SJCRH30 (cell line): ENCODE results near the gene PLXDC2. TPM values are rescaled to one million over a fixed set of nuclear protein-coding genes. Genes with fewer than 3 reads are reported as not detected.

ENCODE experiments used
- DNase-seq, 2 experiments: peaks; one replicate each; pipeline ENCODE4 v3.0.0-alpha.2; 2015 to 2020
- H3K27ac ChIP-seq: fragments of 250-450 bp; sonication (Bioruptor Pico); 2 replicates; pipeline ENCODE4 v1.5.1; 2020; ENCODE audit warnings: mild to moderate bottlenecking, moderate library complexity
- H3K27me3 ChIP-seq: fragments of 250-450 bp; sonication (Bioruptor Pico); 2 replicates; pipeline ENCODE4 v1.5.1; 2020; ENCODE audit warnings: mild to moderate bottlenecking, moderate library complexity
- H3K36me3 ChIP-seq: fragments of 250-450 bp; sonication (Bioruptor Pico); 2 replicates; pipeline ENCODE4 v1.5.1; 2020; ENCODE audit warnings: mild to moderate bottlenecking, moderate library complexity
- H3K4me1 ChIP-seq: fragments of 250-450 bp; sonication (Bioruptor Pico); 2 replicates; pipeline ENCODE4 v1.5.1; 2020; ENCODE audit warnings: mild to moderate bottlenecking, moderate library complexity
- H3K4me3 ChIP-seq: fragments of 250-450 bp; sonication (Bioruptor Pico); 2 replicates; pipeline ENCODE4 v1.5.1; 2020; ENCODE audit warnings: mild to moderate bottlenecking, moderate library complexity
- H3K9me3 ChIP-seq: fragments of 250-450 bp; sonication (Bioruptor Pico); replicated peaks from 2 replicates; pipeline ENCODE4 v1.5.1; 2020; ENCODE audit warnings: mild to moderate bottlenecking, moderate library complexity
- total RNA-seq: library from RNA; depleted of rRNA; stranded (reverse); fragments of >200 nt; shearing (Covaris generic); gene quantifications from 2 replicates; pipeline ENCODE4 v1.2.3, GENCODE V29; 2014

The PLXDC2 gene
- total RNA-seq, 1 experiment from 2014 or later, result 11.4 TPM

DNA sequence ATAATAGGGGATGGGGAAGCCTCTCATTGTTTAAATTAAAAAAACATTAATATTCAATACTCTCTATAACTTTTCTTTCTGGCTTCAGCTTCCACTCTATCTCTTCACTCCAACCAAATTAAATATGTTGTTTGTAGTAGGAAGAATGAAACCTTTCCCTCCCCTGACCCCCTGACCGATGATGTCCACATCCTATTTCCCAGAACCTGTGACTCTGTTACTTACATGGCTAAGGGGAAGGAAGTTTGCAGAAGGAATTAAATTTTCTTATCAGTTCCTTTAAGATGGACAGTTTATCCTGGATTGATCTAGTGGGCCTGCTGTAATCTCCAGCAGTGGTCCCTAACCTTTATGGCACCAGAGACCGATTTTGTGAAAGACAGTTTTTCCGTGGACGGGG, 130.0 kb downstream of the PLXDC2 start:
- Histone ChIP-seq H3K27me3 (no peaks in the 10 kb centered on the region), H3K27ac (no peak overlapping the region), H3K36me3 (no peaks in the 10 kb centered on the region), H3K4me1 (no peaks in the 10 kb centered on the region), H3K9me3 (no peaks in the 10 kb centered on the region; the same call in 1 of the 2 replicates), H3K4me3 (no peak overlapping the region)
- DNase-seq, result no peak

DNA sequence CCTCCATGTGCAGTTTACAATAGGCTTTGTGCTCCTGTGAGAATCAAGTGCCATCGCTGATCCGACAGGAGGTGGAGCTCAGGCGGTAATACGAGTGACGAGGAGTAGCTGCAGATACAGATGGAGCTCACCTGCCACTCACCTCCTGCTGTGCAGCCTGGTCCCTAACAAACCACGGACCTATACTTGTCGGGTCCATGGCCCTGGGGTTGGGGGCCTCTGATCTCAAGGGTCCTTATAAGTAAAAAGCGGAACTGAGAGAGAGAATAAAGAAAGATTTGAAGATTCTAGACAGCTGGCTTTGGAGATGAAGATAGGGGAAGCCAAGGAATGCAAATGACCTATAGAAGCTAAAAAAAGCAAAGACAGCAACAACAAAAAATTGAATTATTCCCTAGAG, 130.6 kb downstream of the PLXDC2 start:
- Histone ChIP-seq H3K27ac (no peak overlapping the region), H3K4me1 (no peaks in the 10 kb centered on the region), H3K4me3 (no peak overlapping the region), H3K9me3 (no peaks in the 10 kb centered on the region; the same call in 1 of the 2 replicates), H3K27me3 (no peaks in the 10 kb centered on the region), H3K36me3 (no peaks in the 10 kb centered on the region)
- DNase-seq, result no peak

- H3K27me3 ChIP-seq, result no peaks in the 10 kb centered on the region
- no peak overlapping the region for H3K27ac ChIP-seq
- H3K4me1 ChIP-seq, result no peaks in the 10 kb centered on the region
- no peak overlapping the region for H3K4me3 ChIP-seq
- no peaks in the 10 kb centered on the region for H3K36me3 ChIP-seq
- no peaks in the 10 kb centered on the region; the same call in 1 of the 2 replicates for H3K9me3 ChIP-seq
- DNase-seq, result no peak
Observed at GRCh38 chr10:19947215-19947614, 131.0 kb downstream of the PLXDC2 start.

- H3K4me1 ChIP-seq, result no peaks in the 10 kb centered on the region
- H3K36me3 ChIP-seq, result no peaks in the 10 kb centered on the region
- H3K9me3 ChIP-seq, result no peaks in the 10 kb centered on the region; the same call in 1 of the 2 replicates
- no peak for DNase-seq
- H3K27me3 ChIP-seq, result no peaks in the 10 kb centered on the region
- H3K27ac ChIP-seq, result no peak overlapping the region
- no peak overlapping the region for H3K4me3 ChIP-seq
Observed at GRCh38 chr10:19947656-19948055, 131.4 kb downstream of the PLXDC2 start.

GRCh38 chr10:19952224-19953010, 136.2 kb downstream of the PLXDC2 start:
- H3K27me3 ChIP-seq, result no peaks in the 10 kb centered on the region
- no peaks in the 10 kb centered on the region for H3K36me3 ChIP-seq
- H3K9me3 ChIP-seq, result no peaks in the 10 kb centered on the region
- no peaks in the 10 kb centered on the region for H3K4me1 ChIP-seq
- no peak overlapping the region for H3K27ac ChIP-seq
- DNase-seq, result peak in 1 of 2 experiments; percentile 14
- no peak overlapping the region for H3K4me3 ChIP-seq

DNA sequence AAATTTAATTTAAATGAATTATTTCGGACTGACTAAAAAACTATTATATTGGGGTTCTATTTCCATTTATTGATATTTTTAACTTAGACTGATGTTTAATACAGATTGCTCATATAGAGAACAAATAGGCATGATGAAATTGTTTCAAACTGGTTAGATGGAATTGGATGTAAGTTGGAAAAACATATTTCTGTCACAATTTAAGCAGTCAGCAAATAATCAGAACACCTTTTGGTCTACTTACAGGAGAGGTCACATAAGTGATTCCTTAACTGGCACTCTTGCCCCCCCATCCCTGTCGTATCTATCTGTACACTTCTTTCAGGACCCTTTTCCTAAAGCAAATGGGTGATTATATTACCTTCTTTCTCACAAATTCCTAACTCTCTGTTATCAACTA, 138.4 kb downstream of the PLXDC2 start:
- Histone ChIP-seq H3K9me3 (no peaks in the 10 kb centered on the region), H3K27me3 (no peaks in the 10 kb centered on the region), H3K4me3 (no peak overlapping the region), H3K27ac (no peak overlapping the region), H3K36me3 (no peaks in the 10 kb centered on the region), H3K4me1 (no peaks in the 10 kb centered on the region)
- DNase-seq, result no peak

- H3K4me1 ChIP-seq, result no peaks in the 10 kb centered on the region
- H3K36me3 ChIP-seq, result no peaks in the 10 kb centered on the region
- no peaks in the 10 kb centered on the region for H3K9me3 ChIP-seq
- DNase-seq, result no peak
- H3K27ac ChIP-seq, result no peak overlapping the region
- H3K27me3 ChIP-seq, result no peaks in the 10 kb centered on the region
- H3K4me3 ChIP-seq, result no peak overlapping the region
Observed at GRCh38 chr10:19956516-19957032, 140.3 kb downstream of the PLXDC2 start.

DNA sequence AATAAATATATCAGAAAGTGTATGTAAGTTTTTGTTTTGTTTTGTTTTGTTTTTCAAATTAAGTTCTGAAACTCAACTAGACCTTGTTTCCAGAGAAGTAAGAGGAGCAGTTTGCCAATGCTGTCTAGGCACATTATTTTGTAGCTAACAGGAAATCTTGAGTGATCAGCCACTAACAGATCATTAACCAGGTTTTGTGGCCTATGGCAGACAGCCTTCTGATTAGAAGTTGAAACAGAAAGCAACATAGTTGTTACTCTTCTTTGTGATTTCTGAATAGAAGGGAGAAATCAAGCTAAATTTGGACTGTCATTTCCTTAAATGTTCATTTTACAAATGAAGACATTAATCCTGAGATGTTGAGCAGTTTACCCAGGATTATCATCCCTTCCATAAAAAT, 142.6 kb downstream of the PLXDC2 start:
- Histone ChIP-seq H3K9me3 (no peaks in the 10 kb centered on the region), H3K4me1 (no peaks in the 10 kb centered on the region), H3K27me3 (no peaks in the 10 kb centered on the region), H3K4me3 (no peak overlapping the region), H3K27ac (no peak overlapping the region), H3K36me3 (no peaks in the 10 kb centered on the region)
- no peak for DNase-seq

DNA sequence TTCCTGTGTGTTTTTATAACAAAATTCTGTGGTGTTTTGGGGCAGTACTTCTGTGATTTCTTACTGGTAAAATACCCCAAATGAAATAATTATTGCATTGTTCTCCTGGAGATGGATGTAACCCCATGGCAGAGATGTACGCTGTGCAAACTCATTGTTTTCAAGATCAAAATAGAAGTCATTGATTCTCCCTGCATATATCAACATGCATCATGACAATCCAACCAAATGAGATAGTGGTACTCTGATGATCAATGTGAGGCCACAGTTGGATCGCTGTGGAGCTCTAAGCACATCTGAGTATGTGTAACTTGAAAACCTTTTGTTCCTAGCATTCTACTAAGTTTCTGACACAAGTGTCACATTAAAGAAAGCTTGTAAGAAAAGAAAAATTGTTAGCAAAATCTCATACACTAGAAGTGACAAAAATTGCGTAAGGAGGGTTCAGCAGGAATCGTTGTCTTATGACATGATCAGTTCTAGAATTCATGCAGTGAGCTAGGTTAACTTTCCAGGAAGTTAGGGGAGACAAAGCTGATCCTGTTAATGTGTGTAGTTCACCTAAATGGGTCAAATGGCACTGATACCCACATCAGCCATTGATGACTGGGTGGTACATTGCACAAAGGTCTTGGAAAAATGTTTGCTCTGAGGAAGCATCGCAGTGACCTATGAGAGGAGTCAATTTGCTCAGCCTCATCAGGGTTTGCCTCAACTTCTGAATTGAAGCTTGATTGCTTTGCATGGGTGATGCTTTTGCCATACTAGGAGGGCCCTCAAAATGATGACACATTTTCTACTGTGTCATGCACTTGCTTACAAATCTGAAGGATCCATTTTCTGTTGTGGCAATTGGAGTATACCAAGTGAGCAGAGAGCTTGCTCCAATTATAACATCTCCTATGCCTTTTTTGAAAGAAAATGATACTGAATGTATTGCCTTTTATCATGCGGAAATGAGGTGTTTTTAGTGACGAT, 145.1 kb downstream of the PLXDC2 start:
- Histone ChIP-seq H3K4me1 (no peaks in the 10 kb centered on the region), H3K9me3 (no peaks in the 10 kb centered on the region), H3K36me3 (no peaks in the 10 kb centered on the region), H3K4me3 (no peak overlapping the region), H3K27me3 (no peaks in the 10 kb centered on the region), H3K27ac (no peak overlapping the region)
- no peak for DNase-seq

DNA sequence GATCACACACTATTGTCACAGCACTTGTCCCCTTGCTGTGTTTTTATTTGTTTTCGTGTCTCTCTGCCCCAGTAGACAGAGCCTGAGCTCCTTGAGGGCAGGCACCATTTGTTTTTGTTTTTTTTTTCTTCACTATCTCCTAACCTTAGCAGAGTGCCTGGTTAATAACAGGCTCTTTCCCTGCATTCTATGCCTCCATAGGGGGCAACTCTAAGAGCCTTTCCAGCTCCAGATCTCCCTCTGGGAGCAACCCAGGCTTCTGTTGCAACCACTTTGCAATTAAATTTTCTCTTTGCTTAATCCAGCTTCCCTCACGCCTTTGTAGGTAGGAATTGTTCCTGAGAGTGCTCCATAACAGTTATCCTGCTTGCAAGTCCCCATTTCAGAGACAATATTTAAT, 148.4 kb downstream of the PLXDC2 start:
- Histone ChIP-seq H3K27ac (no peak overlapping the region), H3K4me3 (no peak overlapping the region), H3K36me3 (no peaks in the 10 kb centered on the region), H3K27me3 (no peaks in the 10 kb centered on the region), H3K9me3 (no peaks in the 10 kb centered on the region), H3K4me1 (peaks cover 4% of the 10 kb centered on the region; the same call in 1 of the 2 replicates)
- no peak for DNase-seq

- Histone ChIP-seq H3K27me3 (no peaks in the 10 kb centered on the region), H3K4me1 (peaks cover 15% of the 10 kb centered on the region), H3K9me3 (no peaks in the 10 kb centered on the region), H3K36me3 (no peaks in the 10 kb centered on the region), H3K27ac (peak overlapping the region; percentile 22), H3K4me3 (no peak overlapping the region)
- DNase-seq, result peak; percentile 78 to 85
Observed at GRCh38 chr10:19966751-19967150, 150.5 kb downstream of the PLXDC2 start.

GRCh38 chr10:19967981-19968380, 151.7 kb downstream of the PLXDC2 start:
- no peak for DNase-seq
- Histone ChIP-seq H3K4me3 (no peak overlapping the region), H3K27me3 (no peaks in the 10 kb centered on the region), H3K36me3 (no peaks in the 10 kb centered on the region), H3K27ac (no peak overlapping the region), H3K4me1 (peaks cover 15% of the 10 kb centered on the region), H3K9me3 (no peaks in the 10 kb centered on the region)

DNA sequence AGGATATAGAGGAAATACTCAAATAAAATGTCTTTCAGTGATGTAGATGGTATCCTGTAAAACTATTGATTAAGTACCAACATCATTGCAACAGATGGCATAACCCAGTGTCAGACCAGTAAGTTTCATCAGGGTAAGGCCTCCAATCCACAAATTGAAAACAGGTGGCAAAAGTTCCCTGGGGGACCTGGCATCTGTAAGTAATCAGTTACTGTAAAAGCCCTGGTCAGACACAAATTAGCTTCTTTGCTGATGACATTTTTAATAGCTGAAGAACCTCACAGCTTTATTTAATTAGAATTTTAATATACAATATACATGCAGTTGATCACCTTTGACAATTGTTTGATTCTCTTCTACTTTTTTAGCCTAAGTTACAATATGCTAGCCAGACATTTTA, 152.5 kb downstream of the PLXDC2 start:
- DNase-seq, result no peak
- Histone ChIP-seq H3K27me3 (no peaks in the 10 kb centered on the region), H3K4me1 (peaks cover 15% of the 10 kb centered on the region), H3K9me3 (no peaks in the 10 kb centered on the region), H3K4me3 (no peak overlapping the region), H3K36me3 (no peaks in the 10 kb centered on the region), H3K27ac (no peak overlapping the region)

- H3K36me3 ChIP-seq, result no peaks in the 10 kb centered on the region
- H3K27ac ChIP-seq, result peak overlapping the region; percentile 19; the same call in 1 of the 2 replicates
- H3K27me3 ChIP-seq, result no peaks in the 10 kb centered on the region
- DNase-seq, result no peak
- no peaks in the 10 kb centered on the region for H3K9me3 ChIP-seq
- peaks cover 15% of the 10 kb centered on the region for H3K4me1 ChIP-seq
- H3K4me3 ChIP-seq, result no peak overlapping the region
Observed at GRCh38 chr10:19970256-19970655, 154.0 kb downstream of the PLXDC2 start.

DNA sequence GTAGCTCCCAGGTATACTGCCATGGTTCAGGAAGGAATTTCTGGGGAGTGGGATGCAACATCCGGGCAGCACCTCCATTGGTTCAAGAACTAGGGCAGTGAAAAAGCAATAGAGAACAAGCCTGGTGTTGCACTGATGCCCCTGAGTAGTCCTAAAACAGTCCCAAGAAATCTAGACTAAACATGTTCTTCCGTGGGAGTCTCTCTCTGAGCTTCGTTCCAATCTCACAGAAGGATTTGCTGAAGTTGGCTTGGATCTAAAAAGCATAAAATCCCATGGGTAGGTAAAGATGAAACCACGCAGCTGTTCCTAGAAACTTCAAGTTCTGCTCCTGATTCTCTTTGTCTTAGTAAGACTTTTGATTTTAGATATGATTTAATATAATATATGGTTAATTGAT, 154.5 kb downstream of the PLXDC2 start:
- peak in 1 of 2 experiments; percentile 40 for DNase-seq
- Histone ChIP-seq H3K4me1 (peaks cover 15% of the 10 kb centered on the region), H3K27ac (peak overlapping the region; percentile 19; the same call in 1 of the 2 replicates), H3K27me3 (no peaks in the 10 kb centered on the region), H3K36me3 (no peaks in the 10 kb centered on the region), H3K4me3 (no peak overlapping the region), H3K9me3 (no peaks in the 10 kb centered on the region)
